KMS-11 (cell line): Measurements from ENCODE around the gene ITSN1.
"Not testable (repeated sequence)": the region's sequence is repeated elsewhere in the genome, so short reads cannot be mapped to it uniquely, and the experiment has no call there.

ENCODE experiments used
- H2AFZ ChIP-seq: fragments of 200-600 bp; sonication (generic); 2 replicates; pipeline ENCODE4 v1.6.1; 2016; ENCODE audit warnings: antibody characterized with exemption, mixed run types, low read depth
- H3K27ac ChIP-seq: fragments of 200-600 bp; sonication (generic); 2 replicates; pipeline ENCODE4 v1.6.1; 2016; ENCODE audit warnings: mild to moderate bottlenecking, mixed run types
- H3K27me3 ChIP-seq: fragments of 200-600 bp; sonication (generic); 2 replicates; pipeline ENCODE4 v1.6.1; 2017; ENCODE audit warnings: mild to moderate bottlenecking, low read depth, mixed run types, moderate library complexity; ENCODE audit not compliant: insufficient read depth
- H3K36me3 ChIP-seq: fragments of 200-600 bp; sonication (generic); 2 replicates; pipeline ENCODE4 v1.6.1; 2017; ENCODE audit warnings: mild to moderate bottlenecking, mixed run types; ENCODE audit not compliant: insufficient read depth
- H3K4me1 ChIP-seq: fragments of 200-600 bp; sonication (generic); 2 replicates; pipeline ENCODE4 v1.6.1; 2016; ENCODE audit warnings: mild to moderate bottlenecking, low read depth, mixed run types; ENCODE audit not compliant: poor library complexity, severe bottlenecking
- H3K4me2 ChIP-seq: fragments of 200-600 bp; sonication (generic); 2 replicates; pipeline ENCODE4 v1.7.0; 2016; ENCODE audit warnings: mild to moderate bottlenecking, mixed run types
- H3K4me3 ChIP-seq: fragments of 200-600 bp; sonication (generic); IDR thresholded peaks from 2 replicates; pipeline ENCODE4 v1.6.1; 2017; ENCODE audit warnings: low read depth, low read length, mixed read lengths; ENCODE audit not compliant: insufficient read depth
- H3K79me2 ChIP-seq: fragments of 200-600 bp; sonication (generic); 2 replicates; pipeline ENCODE4 v1.6.1; 2016; ENCODE audit warnings: low read depth, mixed run types; ENCODE audit not compliant: insufficient read depth
- H3K9ac ChIP-seq: fragments of 200-600 bp; sonication (generic); 2 replicates; pipeline ENCODE4 v1.6.1; 2016; ENCODE audit warnings: mild to moderate bottlenecking, mixed run types
- H4K20me1 ChIP-seq: fragments of 200-600 bp; sonication (generic); 2 replicates; pipeline ENCODE4 v1.6.1; 2016; ENCODE audit warnings: mild to moderate bottlenecking, mixed run types; ENCODE audit not compliant: insufficient read depth
- TF ChIP-seq, protein P1 (sequence below): fragments of 200-600 bp; sonication (generic); conservative IDR thresholded peaks from 2 replicates; pipeline ENCODE4 v1.6.1; 2017; ENCODE audit warnings: low read depth, mild to moderate bottlenecking, antibody characterized with exemption, low read length, moderate library complexity, mixed read lengths

The ITSN1 gene

DNA sequence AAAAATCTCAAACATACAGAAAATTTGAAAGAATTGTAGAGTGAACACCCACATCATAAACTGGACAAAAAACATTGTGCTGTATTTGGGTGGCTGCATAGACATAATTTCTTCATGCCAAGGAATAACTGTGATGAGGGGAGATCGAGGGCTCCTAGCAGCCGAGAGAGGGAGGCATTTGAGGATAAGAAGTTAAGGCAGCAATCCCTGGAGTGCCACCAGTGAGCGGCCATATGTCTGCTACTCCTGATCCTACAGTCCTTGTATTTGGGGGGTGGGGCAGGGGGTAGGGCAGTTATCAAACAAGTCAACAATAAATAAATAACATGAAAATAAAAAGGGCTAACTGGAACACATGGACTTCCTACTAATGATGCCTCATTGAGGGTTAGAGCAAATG is 218.8 kb downstream of the ITSN1 start:
- Histone ChIP-seq H3K79me2 (no peaks in the 10 kb centered on the region), H3K4me3 (no peak overlapping the region), H3K36me3 (no peaks in the 10 kb centered on the region), H3K4me2 (no peak overlapping the region), H3K9ac (no peak overlapping the region), H3K27me3 (no peaks in the 10 kb centered on the region; the same call in 1 of the 2 replicates), H2AFZ (no peak overlapping the region), H4K20me1 (no peaks in the 10 kb centered on the region), H3K4me1 (no peaks in the 10 kb centered on the region), H3K27ac (no peak overlapping the region)
- TF ChIP-seq, protein P1, sequence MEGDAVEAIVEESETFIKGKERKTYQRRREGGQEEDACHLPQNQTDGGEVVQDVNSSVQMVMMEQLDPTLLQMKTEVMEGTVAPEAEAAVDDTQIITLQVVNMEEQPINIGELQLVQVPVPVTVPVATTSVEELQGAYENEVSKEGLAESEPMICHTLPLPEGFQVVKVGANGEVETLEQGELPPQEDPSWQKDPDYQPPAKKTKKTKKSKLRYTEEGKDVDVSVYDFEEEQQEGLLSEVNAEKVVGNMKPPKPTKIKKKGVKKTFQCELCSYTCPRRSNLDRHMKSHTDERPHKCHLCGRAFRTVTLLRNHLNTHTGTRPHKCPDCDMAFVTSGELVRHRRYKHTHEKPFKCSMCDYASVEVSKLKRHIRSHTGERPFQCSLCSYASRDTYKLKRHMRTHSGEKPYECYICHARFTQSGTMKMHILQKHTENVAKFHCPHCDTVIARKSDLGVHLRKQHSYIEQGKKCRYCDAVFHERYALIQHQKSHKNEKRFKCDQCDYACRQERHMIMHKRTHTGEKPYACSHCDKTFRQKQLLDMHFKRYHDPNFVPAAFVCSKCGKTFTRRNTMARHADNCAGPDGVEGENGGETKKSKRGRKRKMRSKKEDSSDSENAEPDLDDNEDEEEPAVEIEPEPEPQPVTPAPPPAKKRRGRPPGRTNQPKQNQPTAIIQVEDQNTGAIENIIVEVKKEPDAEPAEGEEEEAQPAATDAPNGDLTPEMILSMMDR, result no peak

DNA sequence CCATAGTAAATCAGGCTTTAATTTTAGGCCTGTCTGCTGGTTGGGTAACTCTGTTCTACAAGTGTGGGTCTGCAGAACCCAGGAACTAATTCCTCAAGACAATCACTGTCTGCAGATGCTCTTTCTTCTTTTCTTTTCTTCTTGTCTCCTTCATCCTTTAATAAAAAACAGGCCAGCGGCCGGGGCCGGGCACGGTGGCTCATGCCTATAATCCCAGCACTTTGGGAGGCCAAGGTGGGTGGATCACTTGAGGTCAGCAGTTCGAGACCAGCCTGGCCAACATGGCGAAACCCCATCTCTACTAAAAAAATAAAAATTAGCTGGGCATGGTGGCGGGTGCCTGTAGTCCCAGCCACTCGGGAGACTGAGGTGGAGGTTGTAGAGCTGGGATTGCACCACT is 220.9 kb downstream of the ITSN1 start:
- not testable (repeated sequence) for H3K36me3 ChIP-seq, H3K27me3 ChIP-seq, H3K4me2 ChIP-seq, H3K9ac ChIP-seq, H3K4me1 ChIP-seq, H4K20me1 ChIP-seq, H3K27ac ChIP-seq, H3K79me2 ChIP-seq, H3K4me3 ChIP-seq, H2AFZ ChIP-seq

DNA sequence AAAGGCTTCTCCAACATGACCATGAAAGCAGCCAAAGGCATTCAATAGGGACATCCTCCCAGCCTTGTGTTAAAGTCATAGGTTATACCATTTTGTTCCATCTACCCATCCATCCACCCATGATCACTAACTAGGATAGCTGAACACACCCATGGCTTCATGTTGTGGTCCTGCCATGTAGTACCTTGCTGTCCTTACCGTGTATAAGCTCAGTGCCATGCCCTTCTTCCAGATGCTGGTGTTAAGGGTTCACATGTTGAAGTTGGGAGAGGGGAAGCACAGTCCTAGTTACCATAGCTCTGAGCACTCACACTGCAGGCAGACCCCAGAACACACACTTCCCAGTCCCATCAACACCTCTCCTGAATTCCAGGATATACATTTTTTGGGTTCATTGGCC is 221.8 kb downstream of the ITSN1 start:
- Histone ChIP-seq H3K4me2 (no peak overlapping the region), H3K27ac (no peak overlapping the region), H4K20me1 (no peaks in the 10 kb centered on the region), H3K27me3 (no peaks in the 10 kb centered on the region; the same call in 1 of the 2 replicates), H3K9ac (no peak overlapping the region), H3K4me3 (no peak overlapping the region), H3K36me3 (no peaks in the 10 kb centered on the region), H3K4me1 (no peaks in the 10 kb centered on the region), H2AFZ (no peak overlapping the region), H3K79me2 (no peaks in the 10 kb centered on the region)
- TF ChIP-seq, protein P1, result no peak

DNA sequence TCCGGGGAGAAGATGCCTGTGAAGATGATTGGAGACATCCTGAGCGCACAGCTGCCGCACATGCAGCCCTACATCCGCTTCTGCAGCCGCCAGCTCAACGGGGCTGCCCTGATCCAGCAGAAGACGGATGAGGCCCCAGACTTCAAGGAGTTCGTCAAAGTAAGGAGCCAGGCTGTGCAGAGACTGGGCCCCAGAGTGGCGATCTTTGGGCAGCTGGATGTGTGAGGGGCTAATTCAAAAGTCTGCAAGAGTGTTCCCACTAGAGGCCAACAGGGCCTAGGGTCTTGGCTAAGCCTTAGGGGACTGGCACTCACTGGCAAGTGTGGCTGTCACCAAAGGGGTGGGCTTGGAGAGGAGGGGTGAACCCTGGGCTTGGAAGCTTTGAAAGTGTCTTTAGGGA is 222.9 kb downstream of the ITSN1 start:
- no peaks in the 10 kb centered on the region; the same call in 1 of the 2 replicates for H3K27me3 ChIP-seq
- no peak overlapping the region for H3K27ac ChIP-seq
- no peaks in the 10 kb centered on the region for H3K4me1 ChIP-seq
- no peak overlapping the region for H2AFZ ChIP-seq
- TF ChIP-seq, protein P1, result no peak
- H3K9ac ChIP-seq, result no peak overlapping the region
- H4K20me1 ChIP-seq, result no peaks in the 10 kb centered on the region
- no peaks in the 10 kb centered on the region for H3K79me2 ChIP-seq
- H3K4me3 ChIP-seq, result no peak overlapping the region
- H3K4me2 ChIP-seq, result no peak overlapping the region
- no peaks in the 10 kb centered on the region for H3K36me3 ChIP-seq

DNA sequence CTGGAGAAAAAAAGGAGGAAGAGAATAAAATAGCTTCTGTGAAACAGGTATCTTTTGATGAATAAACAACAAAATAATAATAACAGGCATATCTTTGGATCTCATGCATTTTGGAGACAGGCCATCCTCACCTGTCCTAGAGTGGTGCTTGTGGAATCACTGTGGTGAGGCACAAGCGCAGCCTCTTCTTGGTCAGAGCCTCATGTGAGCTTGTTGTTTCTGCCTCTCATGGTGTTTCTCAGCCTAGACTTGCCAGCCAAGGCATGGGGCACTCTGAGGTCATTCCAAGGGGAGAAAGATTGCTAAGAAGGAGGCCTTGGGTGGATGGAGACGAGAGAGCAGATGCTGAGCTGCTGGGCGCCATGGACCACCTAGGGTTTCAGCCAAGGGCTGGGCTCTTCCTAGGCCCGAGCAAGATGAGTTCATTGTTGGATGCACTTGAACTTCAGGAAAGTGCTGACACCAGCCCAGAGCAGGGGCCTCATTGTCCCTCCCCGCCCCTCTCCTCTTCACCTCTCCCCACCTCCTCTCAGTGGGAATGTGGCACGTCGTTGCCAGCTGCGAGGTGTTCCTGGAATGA is 223.8 kb downstream of the ITSN1 start:
- Histone ChIP-seq H3K27ac (no peak overlapping the region), H3K4me2 (no peak overlapping the region), H3K36me3 (no peaks in the 10 kb centered on the region), H3K79me2 (no peaks in the 10 kb centered on the region), H3K4me1 (no peaks in the 10 kb centered on the region), H3K9ac (no peak overlapping the region), H3K4me3 (no peak overlapping the region), H4K20me1 (no peaks in the 10 kb centered on the region), H2AFZ (no peak overlapping the region), H3K27me3 (no peaks in the 10 kb centered on the region; the same call in 1 of the 2 replicates)
- TF ChIP-seq, protein P1, result no peak
